Activated T-helper 9 cell treated with anti-CD3 and anti-CD28 coated beads, Interleukin-2, amount 50 U/mL, for 16 hours (primary cell): ENCODE measurements around the gene AHI1.

Source experiments
- DNase-seq: peaks from one replicate; pipeline ENCODE4 v3.0.0-alpha.2; 2020; ENCODE audit warnings: low read depth

Gene AHI1

DNA sequence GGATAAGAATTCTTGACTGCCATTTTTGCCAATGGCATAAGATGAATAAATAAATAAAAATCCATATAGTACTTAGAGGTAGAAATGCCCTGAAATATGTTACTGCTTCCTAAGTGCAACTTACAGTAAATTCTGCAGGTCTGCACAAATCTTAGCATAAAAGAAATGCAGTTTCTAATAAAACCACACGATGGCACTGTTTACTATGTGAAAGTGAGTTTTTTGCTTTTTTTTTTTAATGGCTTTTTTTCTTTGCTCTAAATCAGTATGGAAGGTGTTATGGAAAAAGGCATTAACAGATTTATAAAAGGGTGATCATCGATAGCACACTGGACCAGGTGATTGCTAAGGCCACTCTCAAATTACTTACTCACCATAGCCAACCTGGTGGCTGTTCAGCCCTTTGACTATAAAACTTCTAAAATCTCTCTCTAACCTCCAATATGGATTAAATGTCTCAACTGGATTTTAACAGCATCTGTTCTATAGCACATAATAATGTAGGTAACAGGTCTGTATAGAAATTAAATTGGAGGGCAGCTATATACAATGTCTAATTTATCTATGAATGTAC lies 45.8 kb downstream of the AHI1 start:
- DNase-seq = no peak

DNA sequence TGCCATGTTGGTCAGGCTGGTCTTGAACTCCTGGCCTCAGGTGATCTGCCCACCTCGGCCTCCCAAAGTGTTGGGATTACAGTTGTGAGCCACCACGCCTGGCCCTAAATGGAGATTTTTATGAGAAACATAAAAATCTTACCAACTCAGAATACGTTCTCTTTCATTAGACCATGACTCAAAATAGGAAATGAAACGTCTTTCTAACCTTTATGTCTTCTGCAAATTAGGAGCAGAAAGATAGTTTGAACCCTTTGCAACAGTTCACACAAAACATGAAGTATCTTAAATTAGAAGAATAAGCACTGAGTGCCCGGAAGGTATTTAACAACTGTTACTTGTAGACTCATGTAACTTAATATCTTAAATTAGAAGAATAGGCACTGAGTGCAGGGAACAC lies 48.3 kb downstream of the AHI1 start:
- no peak for DNase-seq

DNA sequence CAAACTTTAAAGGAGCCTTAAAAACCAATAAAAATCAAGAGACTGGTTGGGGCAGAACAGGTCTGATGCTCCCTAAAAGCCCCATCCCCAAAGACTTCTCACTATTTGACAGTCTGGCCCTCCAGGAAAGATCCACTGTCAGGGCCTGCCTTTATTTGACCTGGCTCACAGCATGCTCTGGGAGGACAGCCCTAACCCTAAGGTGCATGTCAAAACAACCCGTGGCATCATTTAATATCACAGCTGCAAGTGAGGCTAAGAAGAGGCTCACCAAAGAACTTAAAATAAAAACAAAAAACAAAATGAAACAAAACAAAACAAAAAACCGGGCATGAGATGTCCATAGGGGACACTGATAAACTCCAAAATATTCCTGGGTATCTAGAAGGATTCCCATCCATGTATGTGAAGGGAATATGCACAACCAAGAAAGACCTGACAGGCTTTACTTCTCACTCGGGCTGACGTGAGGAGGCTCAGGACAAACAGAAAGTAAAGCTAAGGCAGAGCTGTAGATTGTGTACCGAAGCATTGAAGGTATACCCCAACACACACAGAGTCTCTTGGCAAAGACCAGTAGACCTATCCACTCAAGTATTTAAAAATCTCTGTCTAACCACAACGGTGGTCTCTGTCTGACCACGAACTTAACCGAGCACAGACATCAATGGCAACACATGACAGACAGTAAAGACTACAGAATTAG lies 57.3 kb downstream of the AHI1 start:
- DNase-seq = no peak

DNA sequence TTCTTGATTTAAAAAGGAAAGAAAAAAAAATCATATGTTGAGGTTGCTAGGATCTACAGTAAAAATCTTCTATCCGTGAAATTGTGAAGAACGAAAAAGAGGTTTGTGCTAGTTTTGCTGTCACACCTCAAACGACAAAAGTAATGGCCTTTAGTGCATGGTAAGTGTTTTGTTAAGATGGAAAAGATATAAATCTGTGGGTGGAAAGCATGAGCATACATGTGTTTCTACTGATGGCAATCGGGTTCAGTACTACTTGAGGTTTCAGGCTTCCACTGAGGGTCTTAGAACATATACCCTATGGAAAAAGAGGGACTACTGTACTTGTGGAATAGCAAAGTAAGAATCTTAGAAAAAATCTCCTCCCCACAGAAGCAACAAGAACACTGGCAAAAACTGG lies 58.0 kb downstream of the AHI1 start:
- no peak for DNase-seq

DNA sequence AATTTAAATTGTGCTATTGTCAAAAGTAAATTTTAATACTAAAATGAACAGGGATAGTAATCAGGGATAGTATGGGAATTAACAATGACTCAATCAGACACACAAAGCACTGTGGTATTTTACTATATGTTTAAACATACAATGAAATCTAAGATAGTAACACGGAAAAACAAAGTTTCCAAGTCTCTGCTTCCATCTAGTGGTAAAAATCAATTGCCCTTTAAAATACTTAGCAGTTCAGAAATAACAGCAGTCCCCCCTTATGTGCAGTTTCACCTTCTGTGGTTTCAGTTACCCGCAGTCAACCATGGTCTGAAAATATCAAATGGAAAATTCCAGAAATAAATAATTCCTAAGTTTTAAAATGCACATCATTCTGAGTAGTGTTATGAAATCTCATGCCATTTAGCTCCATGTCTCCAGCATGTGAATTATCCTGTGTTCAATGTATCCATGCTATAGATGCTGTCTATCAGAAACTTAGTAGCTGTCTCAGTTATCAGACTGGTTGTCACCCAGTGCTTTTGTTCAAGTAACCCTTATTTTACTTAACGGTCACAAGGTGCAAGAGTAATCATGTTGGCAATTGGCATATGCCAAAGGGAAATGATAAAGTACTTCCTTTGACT lies 58.5 kb downstream of the AHI1 start:
- DNase-seq = no peak

DNA sequence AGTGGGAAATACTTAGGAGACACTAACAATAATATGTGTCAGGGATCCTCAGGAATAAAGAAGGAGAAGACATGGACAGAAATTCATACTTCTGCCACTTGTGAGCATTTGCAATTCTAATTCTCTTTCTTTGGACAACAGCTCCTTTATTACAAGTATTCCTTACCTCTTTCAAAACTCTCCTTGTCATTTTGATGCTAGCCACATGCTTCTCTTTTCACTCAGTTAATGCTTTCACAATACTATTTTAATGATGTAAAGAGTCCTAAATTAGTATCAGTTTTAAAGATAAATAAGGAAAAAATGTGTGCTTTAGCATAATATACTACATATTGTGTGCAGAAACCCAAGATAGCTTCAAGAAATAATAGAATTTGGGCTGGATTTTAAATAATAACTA lies 62.5 kb downstream of the AHI1 start:
- DNase-seq = no peak

DNA sequence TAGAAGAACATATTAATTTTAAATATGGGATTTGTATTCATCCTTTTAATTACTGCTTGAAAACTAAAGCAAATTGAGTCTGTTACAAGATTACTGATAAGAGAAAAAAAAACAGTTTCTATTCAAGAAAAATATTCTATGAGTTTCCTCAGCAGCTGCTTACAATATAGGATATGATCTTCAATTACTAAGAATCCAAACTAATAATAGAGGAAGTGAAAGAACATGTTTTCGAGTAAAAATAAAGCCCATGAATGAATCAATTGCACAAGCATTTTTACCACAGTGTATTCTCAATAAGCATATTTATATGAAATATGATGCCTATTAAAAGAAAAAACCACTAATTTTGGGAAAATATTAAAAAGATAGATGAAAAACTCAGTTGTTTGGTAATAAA lies 63.4 kb downstream of the AHI1 start:
- DNase-seq = no peak

DNA sequence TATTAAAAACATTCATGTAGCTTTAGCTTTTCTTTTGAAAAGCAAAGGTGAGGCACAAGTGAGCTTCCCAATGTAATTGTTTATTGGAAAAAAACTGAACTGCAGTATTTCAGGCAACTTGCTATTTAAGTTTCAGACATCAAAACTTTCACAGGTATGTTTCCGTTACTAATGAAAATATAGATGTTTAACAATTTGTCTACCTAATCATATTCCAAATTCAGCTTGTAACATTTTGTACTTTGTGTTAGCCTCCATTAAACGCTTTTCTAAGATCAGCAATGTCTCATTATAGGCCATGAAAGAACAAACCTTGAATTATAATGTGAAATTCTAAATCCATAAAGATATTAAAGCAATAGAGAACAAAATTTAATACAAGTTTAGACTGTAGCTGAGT lies 69.5 kb downstream of the AHI1 start:
- DNase-seq = no peak

DNA sequence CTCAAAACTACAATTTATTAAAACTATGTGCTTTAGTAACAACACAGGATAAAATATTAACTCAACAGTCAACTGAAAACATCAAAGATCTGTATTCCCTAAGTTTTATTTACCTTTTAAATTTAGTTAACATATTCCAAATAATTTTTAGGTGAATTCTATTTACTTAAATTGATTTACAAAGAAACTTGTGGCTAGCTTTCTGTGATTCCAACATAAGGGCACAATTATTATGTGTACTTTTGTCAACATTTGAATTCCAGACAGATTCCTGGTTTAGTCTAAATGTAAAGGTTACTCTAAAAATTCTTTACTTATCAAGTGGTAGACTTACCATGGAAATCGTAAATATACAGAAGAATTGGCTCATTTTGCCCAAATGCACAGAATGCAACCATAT lies 70.7 kb downstream of the AHI1 start:
- DNase-seq = no peak

DNA sequence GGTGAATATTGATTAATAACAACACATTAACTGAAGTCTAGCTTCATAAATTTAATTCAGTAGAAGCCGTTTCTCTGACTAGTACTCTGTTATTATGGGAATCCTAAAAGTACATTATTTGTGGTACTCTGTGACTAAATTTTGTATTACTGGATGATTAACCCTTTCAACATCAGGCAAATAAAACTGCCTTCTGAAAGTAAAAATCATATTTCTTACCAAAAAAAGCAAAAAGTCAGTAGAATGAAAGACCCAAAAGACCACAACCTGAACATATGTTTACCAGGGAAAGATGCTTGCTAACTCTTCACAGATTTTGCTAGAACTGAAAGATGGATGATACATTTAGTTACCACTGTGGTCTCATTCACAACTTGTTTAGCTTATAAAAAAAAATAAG lies 73.2 kb downstream of the AHI1 start:
- no peak for DNase-seq

DNA sequence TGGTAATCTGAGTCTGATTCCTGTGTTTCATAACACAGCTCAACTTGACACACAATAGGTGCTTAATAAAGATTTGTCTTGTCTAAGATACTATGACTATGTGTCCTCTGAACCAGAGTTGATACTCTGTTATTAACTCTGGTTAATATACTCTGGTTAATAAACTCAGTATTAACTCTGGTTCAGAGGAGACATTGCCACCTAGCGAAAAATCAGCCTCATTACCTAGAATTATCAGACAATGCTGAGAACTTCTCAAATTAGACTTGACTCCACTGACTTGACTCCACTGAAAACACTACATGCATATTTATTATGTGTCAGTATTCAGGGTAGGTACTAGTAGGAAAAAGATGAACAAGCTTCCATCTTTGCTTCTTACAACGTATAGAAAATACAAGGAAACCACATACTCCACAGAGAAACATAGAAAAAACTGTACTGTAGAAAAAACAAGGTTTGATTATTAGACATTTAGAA lies 73.9 kb downstream of the AHI1 start:
- DNase-seq = no peak

DNA sequence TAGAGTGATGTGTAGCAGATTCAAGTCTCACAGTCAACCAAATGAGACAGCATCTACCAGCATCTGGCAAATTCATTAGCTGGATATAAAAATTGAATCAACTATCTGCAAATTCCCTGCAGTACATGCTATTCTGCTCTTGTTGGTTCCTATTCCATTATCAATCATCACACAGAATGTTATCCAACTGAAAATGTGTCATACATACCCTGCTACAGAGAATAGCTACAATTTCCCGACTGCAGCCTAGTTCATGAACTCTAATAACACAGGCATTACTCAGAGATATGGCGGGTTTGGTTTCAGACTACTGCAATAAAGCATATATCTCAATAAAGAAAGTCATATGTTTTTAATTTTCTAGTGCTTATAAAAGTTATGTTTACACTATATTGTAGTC lies 78.4 kb downstream of the AHI1 start:
- DNase-seq = no peak

DNA sequence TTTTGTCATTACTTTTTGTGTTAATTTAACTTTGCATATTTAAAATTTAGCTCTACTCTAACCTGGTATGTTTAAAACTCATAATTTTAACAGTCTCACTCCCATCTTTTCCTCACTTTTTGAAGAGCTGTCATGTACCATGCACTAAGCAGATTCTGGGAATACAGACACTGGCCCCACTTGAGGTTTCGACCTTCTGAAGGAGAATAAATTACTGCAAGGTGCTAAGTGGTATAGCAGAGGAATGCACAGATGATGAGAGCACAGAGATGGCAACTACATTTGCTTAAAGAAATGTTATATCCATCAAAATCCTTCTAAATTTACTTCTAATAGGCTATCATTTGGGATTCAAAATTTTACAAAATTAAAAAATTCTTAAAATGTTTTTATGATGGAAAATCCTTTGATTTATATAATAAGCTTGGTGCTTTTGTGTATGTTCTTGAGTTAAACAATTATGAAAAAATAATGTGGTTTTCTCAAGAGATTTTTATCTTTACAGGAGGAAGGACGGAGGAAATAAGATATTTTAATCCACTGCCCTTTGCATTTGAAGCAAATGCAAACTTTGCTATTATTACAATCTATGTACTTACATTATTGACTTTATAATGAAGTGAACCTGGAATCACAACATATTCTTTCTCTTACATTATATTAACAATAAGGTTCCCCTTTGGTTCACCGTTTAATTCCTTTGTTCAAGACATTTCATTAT lies 79.3 kb downstream of the AHI1 start:
- DNase-seq = no peak

DNA sequence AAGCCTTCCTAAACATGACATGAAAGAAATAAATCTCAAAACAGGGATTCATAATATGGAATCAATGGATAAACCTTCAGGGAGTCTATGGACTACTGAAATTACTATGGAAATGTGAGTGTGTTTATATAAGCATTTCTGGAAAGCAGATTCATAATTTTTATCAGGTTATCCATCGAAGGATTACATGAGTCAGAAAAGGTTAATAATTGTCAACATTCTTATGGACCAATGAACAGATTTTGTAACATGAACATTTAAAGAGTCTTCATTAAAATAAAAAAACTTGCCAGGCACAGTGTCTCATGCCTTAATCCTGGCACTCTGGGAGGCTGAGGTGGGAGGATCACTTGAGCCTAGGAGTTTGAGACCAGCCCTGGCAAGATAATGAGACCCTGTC lies 84.8 kb downstream of the AHI1 start:
- DNase-seq = no peak

DNA sequence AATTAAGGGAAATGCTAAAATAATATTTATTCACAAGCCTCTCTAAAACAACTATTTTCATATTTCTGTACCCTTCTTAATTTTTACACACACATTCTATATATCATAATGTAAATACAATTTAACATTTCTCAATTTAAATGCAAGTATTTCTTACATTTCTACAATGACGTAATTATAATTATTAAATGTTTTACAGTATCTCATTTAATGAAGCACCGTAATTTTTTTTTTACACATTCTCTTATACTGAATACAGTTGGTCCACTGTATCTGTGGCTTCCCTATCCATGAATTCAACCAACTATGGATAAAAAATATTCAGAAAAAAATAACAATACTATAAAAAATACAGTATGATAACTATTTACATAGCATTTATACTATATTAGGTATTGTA lies 85.7 kb downstream of the AHI1 start:
- DNase-seq = no peak

DNA sequence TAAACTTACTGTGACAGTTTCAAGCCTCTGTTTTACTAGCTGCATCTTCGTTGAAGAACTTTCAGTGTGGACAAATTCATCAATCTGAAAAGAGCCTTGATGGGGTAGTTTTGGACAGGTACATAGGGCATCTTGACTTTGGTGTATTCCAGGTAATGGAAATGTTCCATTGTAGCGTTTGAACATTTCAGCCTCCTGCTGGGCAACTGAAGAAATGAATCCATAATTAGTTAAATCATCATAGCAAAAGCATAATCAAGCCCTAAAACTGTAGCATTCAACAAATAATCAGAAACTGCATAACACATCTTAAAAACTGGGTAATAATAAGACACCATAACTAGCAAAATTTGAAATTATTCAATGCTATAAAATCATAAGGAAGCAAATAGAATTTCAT lies 86.2 kb downstream of the AHI1 start:
- DNase-seq = no peak

DNA sequence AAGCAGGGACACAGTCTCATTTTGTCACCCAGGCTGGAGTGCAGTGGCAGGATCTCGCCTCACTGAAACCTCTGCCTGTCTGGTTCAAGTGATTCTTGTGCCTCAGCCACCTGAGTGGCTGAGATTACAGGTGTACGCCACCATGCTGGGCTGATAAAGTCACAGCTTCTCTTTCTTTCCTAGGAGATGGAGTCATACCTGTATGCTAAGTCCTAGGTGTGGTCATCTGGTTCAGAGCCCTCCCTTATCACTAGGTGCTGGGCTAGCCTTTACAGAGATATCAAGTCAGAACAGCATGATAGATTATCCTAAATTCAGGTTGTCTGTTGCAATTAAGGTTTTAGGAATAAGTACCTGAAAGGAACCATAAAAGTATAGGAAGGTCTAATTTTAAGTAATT lies 86.7 kb downstream of the AHI1 start:
- no peak for DNase-seq

DNA sequence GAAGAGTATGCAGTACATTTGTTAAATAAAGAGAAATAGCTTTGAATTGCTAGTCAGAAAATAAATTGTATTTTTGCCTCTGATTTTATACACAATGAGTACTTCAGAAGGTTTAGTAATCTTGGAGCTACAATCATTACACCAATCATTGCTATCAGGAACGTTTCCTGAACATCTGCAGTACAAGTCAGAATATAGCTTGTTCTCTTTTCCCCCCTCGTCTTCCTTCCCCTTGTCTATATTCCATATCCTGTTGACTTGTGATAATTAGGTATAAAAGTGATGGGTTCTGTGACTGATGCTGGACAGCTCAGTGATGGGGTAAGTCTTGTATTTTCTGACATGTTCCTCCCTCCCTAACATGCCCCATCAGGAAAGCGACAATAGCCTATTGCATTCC lies 94.0 kb downstream of the AHI1 start:
- DNase-seq = no peak

DNA sequence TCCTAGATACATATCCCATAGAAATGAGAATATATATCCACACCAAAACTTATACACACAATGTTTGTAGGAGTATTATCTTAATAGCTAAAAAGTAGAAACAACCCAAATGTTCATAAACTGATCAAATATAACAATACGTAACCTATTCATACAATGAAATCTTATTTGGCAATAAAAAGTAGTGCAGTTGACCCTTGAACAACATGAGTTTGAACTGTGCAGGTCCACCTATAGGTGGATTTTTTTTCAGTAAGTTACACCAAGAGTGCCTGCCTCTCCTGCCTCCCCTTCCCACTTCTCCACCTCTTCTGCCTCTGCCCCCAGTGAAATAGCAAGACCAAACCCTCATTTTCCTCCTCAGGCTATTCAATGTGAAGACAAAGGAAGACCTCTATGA lies 95.2 kb downstream of the AHI1 start:
- no peak for DNase-seq

DNA sequence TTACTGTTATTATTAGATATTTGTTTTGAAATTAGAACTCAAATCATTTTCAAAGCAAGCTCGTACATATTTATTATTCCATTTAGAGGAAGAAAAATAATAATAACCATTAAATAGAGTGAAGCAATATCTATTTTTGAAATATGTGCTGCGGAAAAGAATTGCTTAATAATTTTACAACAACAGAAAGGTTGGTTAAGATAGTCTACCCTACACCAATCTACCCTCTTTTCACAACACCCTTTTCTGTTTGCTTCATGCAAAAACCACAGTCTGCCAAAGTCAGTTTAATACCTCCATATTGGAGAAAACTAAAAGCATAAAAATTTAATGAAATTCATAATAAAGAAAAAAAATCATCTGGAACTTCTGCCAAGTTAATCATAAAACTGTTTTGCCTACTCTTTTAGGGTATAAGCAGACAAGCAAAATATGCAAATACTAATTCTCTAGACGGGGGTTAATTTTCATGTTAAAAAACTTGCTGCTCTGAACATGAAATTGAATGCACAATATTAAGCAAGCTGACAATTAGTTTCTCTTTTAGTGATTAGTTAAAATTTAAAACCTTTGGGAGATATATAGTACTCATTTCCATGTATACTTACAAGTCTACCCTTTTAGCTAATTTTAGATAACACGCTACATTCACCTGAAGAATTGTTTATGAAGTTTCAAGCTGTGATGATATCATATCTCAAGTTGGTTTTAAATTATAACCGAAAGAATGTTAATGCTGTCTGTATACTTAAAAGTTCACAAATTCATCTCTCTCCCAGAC lies 100.2 kb downstream of the AHI1 start:
- no peak for DNase-seq

DNA sequence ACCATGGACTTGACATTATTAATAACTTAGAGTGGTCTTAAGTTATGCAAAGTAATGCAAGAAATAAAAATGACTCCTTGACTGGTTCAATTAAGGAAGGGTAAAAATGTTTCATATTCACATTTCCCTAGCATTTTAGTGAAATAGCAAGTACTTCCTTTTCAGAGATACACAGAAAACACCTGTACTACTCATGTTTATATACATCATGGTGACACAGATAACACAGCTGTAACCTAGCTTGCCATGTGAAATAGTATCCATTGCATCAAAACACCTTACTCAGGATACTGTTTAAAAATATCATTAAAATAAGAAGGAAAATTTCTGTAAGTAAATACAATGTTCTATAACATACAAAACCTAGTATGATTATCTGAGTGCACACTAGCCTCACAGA lies 102.4 kb downstream of the AHI1 start:
- no peak for DNase-seq

DNA sequence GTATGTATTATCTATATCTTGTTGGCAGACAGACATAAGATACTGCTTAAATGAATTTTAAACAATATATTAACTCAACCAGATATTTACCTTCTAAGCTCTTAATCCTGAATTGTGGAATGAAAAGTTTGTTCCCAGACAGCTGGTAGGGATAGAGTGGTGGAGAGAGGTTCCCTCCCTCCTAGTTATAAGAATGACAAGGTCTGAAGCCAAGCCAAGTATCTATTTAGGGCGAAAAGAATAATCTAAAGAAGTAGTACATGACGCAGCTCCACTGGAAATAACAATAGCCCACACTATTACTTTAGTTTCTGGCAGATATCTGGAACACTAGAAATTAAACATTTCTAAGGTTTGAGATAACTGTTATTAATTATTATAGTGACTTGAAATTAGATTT lies 104.3 kb downstream of the AHI1 start:
- no peak for DNase-seq
